GM12874 (cell line): ENCODE data around the gene PPP4R2.

Experiments used
- CTCF ChIP-seq: IDR thresholded peaks from 2 replicates; pipeline ENCODE4 v1.5.1; 2011; ENCODE audit warnings: low read depth, mild to moderate bottlenecking, control low read depth, low read length, moderate library complexity; ENCODE audit not compliant: insufficient read depth

The PPP4R2 gene

GRCh38 chr3:72977060-72977808 lies 19.4 kb upstream of the PPP4R2 start:
- TF ChIP-seq CTCF = no peak

DNA sequence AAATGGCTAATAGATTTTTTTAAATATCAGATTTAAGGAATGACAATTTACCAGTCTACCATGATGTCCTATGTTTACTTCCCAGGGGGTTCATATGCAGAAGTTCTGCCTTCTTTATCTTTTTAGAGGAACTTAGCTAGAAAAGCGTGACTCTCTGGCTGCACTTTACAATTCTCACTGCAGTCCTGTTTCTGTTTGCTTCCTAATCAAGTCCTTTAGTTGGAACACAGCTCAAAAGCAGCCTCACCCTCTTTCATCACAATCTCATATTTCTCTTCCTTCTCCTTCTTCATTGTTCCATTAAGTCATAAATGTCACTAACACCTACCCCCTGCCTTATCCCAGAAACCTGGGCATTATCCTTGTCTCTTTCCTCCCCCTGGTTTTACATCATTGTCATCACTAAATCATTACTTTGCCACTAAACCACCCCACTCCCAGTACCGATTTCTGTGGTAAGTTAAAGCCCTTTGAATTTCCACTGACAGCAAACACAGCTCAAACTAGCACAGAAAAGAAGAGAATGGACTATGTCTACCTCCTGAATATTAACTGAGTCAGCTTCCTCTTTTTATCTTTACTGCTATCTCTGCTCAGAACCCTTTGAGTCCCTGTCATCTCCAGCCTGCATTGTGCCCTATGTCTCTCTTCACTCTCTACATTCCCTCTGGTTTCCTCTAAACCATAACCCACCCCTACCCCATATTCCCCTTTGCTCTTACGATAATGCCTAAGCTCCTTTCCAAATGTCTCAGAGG lies 13.8 kb upstream of the PPP4R2 start:
- no peak for TF ChIP-seq CTCF

DNA sequence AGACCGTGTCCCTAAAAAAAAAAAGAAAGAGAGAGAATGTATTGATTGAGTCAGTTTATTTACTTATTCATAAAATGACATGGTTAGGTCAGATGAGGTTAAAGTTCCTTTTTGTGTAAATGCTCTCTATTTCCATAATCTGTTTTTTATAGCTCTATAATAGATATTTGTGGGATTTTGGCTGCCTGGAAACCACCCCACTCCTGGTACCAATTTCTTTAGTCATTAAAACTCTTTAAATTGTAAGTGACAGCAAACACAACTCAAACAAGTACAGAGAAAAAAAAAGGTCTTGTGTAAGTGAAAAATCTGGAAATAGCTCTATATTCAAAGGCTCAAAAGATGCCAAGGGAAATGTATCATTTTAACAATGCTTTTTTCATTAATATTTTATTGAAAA lies 11.0 kb upstream of the PPP4R2 start:
- TF ChIP-seq CTCF = no peak

GRCh38 chr3:72990701-72991395 lies 5.8 kb upstream of the PPP4R2 start:
- no peak for TF ChIP-seq CTCF

DNA sequence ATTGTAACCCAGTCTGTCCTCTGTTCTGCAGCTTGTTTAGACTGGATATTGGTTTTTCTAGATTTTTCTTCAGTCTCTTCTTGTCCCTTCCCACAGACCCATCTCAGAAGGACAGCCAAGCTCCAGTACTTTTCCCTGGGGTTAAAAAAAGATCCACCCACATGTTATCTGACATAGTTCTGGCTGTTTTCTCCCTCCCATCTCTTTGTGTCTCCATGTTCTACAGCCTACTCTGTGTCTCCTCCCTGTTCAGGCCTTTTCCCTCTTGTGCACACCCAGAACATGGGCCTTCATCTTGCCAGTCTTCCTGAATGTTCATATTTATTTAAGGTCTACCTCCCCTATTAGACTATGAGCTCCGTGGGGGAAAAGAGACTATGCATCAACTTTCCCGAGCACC lies 5.1 kb upstream of the PPP4R2 start:
- no peak for TF ChIP-seq CTCF

DNA sequence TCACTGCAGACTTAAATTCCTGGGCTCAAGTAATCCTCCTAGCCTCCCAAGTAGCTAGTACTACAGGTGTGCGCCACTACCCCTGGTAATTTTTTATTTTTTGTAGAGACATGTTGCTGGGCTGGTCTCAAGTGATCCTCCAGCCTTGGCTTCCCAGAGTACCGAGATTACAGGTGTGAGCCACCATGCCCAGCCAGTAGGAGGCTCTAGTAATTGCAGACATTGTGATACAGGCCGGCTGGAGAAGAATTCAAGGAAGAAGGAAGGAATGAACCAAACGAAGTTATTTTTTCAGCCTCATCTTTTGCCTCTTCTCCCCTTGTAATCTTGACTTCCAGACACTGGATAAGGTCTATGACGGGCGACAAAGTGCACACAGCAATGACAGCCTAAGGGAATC lies 3.2 kb upstream of the PPP4R2 start:
- TF ChIP-seq CTCF = peak; percentile 8; the same call in 1 of the 2 replicates

DNA sequence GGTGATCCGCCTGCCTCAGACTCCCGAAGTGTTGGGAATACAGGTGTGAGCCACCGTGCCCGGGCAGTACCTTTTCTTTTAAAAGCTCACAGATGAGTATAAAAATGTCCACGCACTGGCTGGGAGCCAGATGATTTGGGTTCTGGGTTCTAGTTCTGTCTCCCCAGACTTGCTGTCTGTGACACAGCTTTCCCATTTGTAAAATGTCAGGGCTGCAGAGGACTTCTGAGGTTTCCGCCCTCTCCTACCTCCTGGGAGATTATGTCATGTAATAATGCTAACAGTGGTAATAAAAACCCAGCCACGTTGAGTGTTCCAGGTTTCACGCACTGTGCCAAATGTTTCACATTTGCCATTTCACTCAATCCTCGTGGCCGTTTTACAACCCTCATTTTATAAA lies 1.3 kb upstream of the PPP4R2 start:
- TF ChIP-seq CTCF = no peak
